ENCODE results near the gene PCDHGB2. TPM values are rescaled to one million over a fixed set of nuclear protein-coding genes. Genes with fewer than 3 reads are reported as not detected.
A peak's percentile ranks its signal among the peaks of the same experiment; 100 is the strongest.

The PCDHGB2 gene
- total and polyA plus RNA-seq, 2 of the 8 experiments (the other 6 are each of a cell fraction or from before 2014, with no cell fraction given), result 1.9 to 2.9 TPM

GRCh38 chr5:141369994-141370848, 10.4 kb downstream of the PCDHGB2 start, which contains the start of gene PCDHGB3:
Gene PCDHGB3, plus strand, starts transcription at chr5:141370242. Its CDS starts 153 bp downstream, at chr5:141370395.
- no peak within 1 kb of the TSS for H2AK5ac ChIP-seq (ENCODE audit: low read depth, low read length)
- H3K14ac ChIP-seq (ENCODE audit: insufficient read length), result no peak within 1 kb of the TSS
- H4K20me1 ChIP-seq (replicated peaks in 1 of 2; ENCODE audit: control insufficient read depth in 1 of 2, insufficient read depth in 2 of 2, low read length in 2 of 2), result no peaks in the 10 kb centered on the region
- no peaks in the 10 kb centered on the region for H3K4me1 ChIP-seq (replicated peaks in 1 of 4; ENCODE audit: control insufficient read depth in 3 of 4, insufficient read depth in 4 of 4, low read length in 3 of 4)
- peaks cover 42 to 55% of the 10 kb centered on the region in 2 experiments for H3K9me3 ChIP-seq (ENCODE audit: insufficient read depth in 2 of 2, low read depth in 1 of 2, low read length in 1 of 2)
- no peak within 1 kb of the TSS for H3K9ac ChIP-seq (replicated peaks in 1 of 4; ENCODE audit: extremely low read depth in 1 of 4, low read depth in 3 of 4, low read length in 3 of 4)
- H3K56ac ChIP-seq (replicated peaks; ENCODE audit: insufficient read length, low read depth, low read length), result no peak within 1 kb of the TSS
- no peak within 1 kb of the TSS for H2BK12ac ChIP-seq (ENCODE audit: low read depth, low read length)
- H3K27ac ChIP-seq (ENCODE audit: low read depth, low read length), result no peak within 1 kb of the TSS
- no peak within 1 kb of the TSS for H3K4me2 ChIP-seq (ENCODE audit: insufficient read depth in 1 of 2, low read depth in 2 of 2, low read length in 2 of 2)
- H2BK120ac ChIP-seq (replicated peaks; ENCODE audit: low read depth, low read length), result no peak within 1 kb of the TSS
- POLR2A ChIA-PET (ENCODE audit: partially characterized antibody), result interaction anchor here (1.1 to 1.6 kb wide), 2 partner anchors 17 to 276 kb away, joined by 3 to 4 read pairs; partner anchors contain the start of genes PCDHB2 and PCDHGB4
- no peak within 1 kb of the TSS for H3K23ac ChIP-seq (ENCODE audit: insufficient read length)
- H3K79me2 ChIP-seq (ENCODE audit: control insufficient read depth in 1 of 2, insufficient read depth in 2 of 2, low read length in 2 of 2), result no peaks in the 10 kb centered on the region
- no peak within 1 kb of the TSS for H4K8ac ChIP-seq (ENCODE audit: extremely low read depth, insufficient read depth, low read length)
- no peak within 1 kb of the TSS for H3K4ac ChIP-seq (replicated peaks; ENCODE audit: insufficient read length, low read depth, low read length)
- H2BK20ac ChIP-seq (ENCODE audit: low read length), result no peak within 1 kb of the TSS
- H3K27me3 ChIP-seq (replicated peaks in 1 of 4; ENCODE audit: control insufficient read depth in 3 of 4, extremely low read depth in 1 of 4, insufficient read depth in 3 of 4, low read length in 3 of 4), result no peaks in the 10 kb centered on the region
- 89% methylated on average over 32 of the region's 32 CpGs; no CpG with 5 or more reads in 1 of the 2 experiments for WGBS, 2 experiments (ENCODE audit: extremely low coverage in 1 of 2, insufficient coverage in 1 of 2, insufficient read length in 1 of 2, insufficient replicate concordance in 2 of 2, low coverage in 1 of 2, low lambda C conversion rate in 2 of 2, missing lambda C conversion rate in 1 of 2)
- H4K5ac ChIP-seq (ENCODE audit: insufficient read length, low read depth, low read length), result no peak within 1 kb of the TSS
- no peak within 1 kb of the TSS for H2AFZ ChIP-seq (ENCODE audit: low read length)
- DNase-seq (ENCODE audit: low read depth in 1 of 2, low spot score in 2 of 2) (no peak), FAIRE-seq (no peak)
- H3K18ac ChIP-seq (ENCODE audit: extremely low read depth, low read length), result no peak within 1 kb of the TSS
- no peaks in the 10 kb centered on the region for H3K79me1 ChIP-seq (ENCODE audit: low read depth, low read length)
- no peak within 1 kb of the TSS for H3K4me3 ChIP-seq (ENCODE audit: extremely low read depth in 1 of 4, insufficient read depth in 2 of 4, low read depth in 3 of 4, low read length in 4 of 4)
- no peaks in the 10 kb centered on the region for H3K23me2 ChIP-seq (ENCODE audit: low read depth, low read length)
- peaks cover 0 to 3% (median 0%) of the 10 kb centered on the region in 4 experiments; a peak in 2 of 8 replicates for H3K36me3 ChIP-seq (ENCODE audit: control insufficient read depth in 2 of 4, insufficient read depth in 4 of 4, low read length in 3 of 4)
- H2BK5ac ChIP-seq (ENCODE audit: low read depth, low read length), result no peak within 1 kb of the TSS
- TF ChIP-seq PHF8 (conservative IDR thresholded peaks at IDR 0.05; ENCODE audit: low read depth, low read length), result no peak
- peak; percentile 43 to 50; a peak in 3 of 4 replicates for TF ChIP-seq RAD21 (IDR thresholded peaks at IDR 0.05 in 1 of 2, conservative IDR thresholded peaks at IDR 0.05 in 1 of 2; ENCODE audit: low read depth in 2 of 2, low read length in 2 of 2)
- peak; percentile 14 to 28 (median 24); a peak in 3 of 4 replicates for TF ChIP-seq CTCF (IDR thresholded peaks at IDR 0.05; ENCODE audit: control extremely low read depth in 1 of 3, insufficient read depth in 1 of 3, low read depth in 1 of 3, low read length in 3 of 3)
- no peak for TF ChIP-seq JUN (IDR thresholded peaks at IDR 0.05; ENCODE audit: low read depth, low read length)
- no peak within 1 kb of the TSS for H2BK15ac ChIP-seq (ENCODE audit: low read length)
- no peak within 1 kb of the TSS for H4K91ac ChIP-seq (replicated peaks; ENCODE audit: insufficient read length, low read length)
- CTCF ChIA-PET (ENCODE audit: partially characterized antibody), result interaction anchor here (0.6 to 3.7 kb wide), 34 partner anchors 8 to 591 kb away, joined by 3 to 27 read pairs (median 4); partner anchors contain the start of genes PCDHB10, PCDHB14, PCDHB4 and PCDHGA10

Measured in H1 (cell line).